NCI-H748 (cell line): ENCODE measurements around the gene HES7.
"Not testable (repeated sequence)": the region's sequence is repeated elsewhere in the genome, so short reads cannot be mapped to it uniquely, and the experiment has no call there.

Experiments used
- DNase-seq: peaks from one replicate; lab custom pipeline; 2025; ENCODE audit not compliant: unreplicated experiment; lab: John Stamatoyannopoulos, UW

Gene HES7

DNA sequence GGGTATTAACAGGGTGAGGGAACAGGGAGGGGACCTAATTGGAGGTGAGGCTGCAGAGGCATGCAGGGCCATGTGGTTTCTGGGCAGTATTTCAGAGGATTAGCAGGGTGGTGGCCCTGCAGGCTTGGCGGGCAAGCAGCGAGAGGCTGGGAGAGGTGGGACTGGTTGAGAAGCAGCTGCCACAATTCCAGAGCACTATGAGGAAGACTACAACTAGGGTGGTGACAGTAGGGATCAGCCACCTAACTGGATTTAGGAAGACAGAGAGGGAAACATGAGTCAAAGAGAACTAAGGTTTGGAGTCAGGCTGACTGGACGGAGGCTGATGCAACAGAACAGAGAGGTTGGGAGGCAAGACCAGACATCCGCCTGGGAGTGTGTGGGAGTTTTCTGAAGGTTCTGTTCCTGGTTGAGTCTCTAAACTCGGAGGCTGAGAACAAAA is 17.9 kb downstream of the HES7 start:
- DNase-seq: no peak

DNA sequence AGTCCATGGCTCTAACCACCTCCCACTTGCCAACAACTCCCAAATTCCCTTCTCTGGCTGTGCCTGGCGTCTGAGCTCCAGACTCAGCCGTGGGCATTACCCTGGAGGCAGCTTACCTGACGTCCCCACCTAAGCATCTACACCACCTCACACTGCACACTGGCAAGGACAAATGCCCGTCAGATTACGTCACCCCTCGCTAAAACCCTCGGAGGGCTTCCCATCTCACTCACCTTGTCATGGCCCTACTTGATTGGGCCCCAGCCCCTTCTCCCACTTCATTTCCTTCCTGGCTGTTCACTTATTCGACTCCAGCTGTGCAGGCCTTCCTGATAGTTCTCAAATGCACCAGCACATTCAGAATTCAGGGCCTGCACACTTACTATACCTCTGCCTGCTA is 19.0 kb downstream of the HES7 start:
- no peak for DNase-seq

DNA sequence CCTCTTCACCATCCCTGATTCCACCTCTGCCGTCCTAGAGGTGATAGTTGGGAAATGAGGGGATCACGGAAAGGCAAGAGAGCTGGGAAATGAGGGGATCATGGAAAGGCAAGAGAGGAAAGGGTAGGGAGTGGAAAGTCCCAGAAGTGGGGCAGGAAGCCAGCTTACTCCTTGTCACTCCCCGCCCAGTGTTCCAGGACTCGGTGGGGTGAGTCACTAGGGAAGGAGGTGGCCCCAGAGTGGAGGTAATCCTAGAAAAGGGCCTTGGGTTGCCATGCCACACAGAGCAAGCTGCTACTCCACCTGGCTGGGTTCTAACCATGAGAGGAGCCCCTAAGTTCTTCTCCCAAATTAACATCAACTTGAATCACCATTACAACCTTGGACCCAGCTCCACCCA is 20.4 kb downstream of the HES7 start:
- no peak for DNase-seq

DNA sequence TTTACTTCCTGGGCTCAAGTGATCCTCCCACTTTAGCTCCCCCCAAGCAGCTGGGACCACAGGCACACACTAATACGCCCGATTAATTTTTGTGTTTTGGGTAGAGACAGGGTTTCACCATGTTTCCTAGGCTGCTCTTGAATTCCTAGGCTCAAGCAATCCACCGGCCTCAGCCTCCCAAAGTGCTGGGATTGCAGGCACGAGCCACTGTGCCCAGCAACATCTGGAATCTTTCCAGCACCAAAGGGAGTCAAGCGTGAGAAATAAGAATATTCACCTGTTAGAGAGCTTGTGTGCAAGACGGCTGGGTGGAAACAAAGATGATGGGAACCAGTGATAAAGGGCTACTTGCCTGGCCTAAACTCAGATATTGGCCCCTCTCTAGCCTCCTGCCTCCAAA is 22.2 kb downstream of the HES7 start:
- no peak for DNase-seq

DNA sequence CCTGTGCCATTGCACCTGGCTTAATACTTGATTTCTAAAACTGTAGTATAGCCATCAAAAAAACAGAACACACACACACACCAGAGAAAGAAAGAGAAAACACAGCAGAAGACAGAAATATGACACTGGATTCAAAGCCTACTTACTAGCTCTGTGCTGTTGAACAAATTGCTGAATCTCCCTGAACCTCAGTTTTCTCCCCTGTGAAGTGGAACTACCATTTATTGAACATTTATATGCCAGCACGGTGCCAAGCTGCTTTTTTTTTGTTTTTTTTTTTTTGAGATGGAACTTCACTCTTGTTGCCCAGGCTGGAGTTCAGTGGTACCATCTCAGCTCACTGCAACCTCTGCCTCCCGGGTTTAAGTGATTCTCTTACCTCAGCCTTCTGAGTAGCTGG is 23.1 kb downstream of the HES7 start:
- no peak for DNase-seq

DNA sequence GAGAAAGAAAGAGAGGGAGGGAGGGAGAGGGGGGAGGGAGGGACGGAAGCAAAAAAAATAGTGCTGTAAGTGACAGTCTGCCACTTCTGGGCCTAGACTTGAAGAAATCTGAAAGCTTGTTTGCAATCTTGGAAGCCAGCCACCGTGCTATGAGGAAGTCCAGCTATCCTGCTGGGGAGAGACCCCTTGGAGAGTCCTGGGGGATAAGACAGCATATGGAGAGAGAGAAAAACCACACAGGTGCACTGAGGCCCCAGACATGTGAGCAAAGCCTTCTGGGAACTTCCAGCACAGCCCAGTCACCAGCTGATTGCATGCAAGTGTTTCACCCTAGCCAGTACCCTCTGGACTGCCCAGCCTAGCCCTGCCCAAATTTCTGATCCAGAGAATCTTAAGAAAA is 23.8 kb downstream of the HES7 start:
- no peak for DNase-seq

DNA sequence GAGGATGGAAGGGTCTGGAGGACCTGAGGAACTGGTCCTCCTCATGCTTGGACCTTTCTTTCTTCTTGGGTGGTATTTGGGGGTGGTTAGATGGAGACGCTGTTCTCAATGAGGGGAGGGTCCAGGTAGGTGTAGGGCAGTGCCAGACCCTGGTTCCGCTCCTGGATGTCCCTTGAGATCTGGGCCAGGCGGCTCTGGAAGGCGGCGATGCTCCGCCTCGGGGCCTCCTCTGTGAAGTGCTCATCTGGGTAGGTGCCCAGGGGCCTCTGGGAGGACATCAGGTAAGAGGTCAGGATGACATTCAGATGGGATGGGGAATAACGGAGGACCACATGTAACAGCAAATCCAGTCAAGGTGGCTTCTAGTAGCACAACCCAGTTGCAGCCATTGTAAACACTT is 27.4 kb downstream of the HES7 start:
- DNase-seq: no peak

DNA sequence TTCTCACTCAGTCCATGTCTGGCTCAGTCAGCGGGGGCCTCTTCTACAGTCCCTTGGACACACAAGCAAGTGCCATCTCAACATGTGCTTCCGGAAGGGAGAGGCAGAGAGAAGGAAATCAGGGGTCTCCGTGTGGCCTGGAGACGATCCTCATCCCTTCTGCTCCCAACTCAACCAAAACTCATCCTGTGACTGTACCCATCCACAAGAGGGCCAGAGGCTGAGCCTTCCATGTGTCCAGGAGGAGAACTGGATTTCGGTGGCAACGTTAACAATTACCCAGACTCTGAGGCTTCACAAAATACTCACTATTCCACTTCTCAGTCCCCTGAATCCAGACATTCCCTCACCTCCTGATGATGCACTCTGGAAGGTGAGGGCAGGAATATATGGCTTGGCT is 28.5 kb downstream of the HES7 start:
- no peak for DNase-seq

DNA sequence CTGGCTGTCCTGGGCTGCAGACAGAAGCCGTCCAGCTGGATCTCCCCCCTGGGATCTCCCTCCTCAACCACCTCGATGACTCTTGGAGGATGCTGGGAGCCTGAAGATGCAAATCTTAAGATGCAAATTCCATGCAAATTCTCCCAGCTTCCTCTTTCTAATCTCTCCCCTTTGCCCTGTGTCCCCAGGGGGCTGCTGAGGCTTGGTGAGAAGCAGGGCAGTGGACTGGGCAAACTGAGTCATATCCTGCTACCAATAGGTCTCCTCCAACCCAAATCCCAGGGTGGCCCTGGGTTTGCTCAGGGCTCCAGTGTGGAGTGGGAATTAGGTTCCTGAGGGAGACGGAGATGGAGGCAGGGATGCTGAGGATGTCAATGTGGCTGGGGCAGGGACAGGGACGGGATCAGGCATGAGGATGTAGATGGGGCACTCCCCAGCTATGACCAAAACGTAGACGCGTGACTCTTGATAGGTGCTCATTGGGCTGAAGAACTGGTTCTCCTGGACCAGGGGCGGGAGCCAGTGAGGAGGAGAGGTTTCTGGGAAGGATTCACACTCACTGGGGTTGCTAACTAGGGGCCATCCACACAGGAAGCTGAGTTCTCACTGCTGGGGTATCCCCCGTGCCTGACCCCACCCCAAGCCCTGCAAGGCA is 32.7 kb downstream of the HES7 start:
- DNase-seq: no peak

DNA sequence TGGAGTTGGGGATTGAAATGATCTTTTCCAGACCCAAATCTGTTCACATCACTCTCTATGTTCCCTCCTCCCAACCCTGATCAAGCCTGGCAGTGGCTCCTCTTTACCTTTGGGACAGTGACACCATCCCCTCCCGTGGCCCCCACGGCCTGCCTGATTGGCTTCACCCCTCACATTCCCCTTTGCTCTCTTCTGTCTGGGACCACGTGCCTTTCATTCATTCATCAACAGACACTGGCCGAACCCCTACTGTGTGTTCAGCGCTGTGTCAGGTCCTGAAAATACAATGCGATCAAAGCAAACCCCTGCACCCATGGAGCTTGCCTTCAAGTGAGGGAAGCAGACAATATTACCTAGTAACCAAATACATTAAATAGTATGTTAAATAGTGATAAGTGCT is 34.2 kb downstream of the HES7 start:
- DNase-seq: no peak

DNA sequence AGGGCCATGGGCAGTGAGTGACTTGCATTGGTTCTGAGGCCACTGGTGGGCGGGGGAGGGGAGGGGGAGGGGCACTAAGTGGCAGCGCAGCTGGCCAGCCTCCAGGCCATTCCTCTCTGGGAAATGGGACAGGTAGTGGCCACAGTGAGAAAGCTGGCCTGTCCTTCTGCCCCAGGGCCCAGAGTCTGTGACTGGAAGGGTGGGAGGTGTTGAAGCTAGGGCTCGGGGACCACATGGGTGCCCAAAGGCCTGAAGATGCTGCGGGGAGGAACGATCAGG is 36.0 kb downstream of the HES7 start:
- no peak for DNase-seq

DNA sequence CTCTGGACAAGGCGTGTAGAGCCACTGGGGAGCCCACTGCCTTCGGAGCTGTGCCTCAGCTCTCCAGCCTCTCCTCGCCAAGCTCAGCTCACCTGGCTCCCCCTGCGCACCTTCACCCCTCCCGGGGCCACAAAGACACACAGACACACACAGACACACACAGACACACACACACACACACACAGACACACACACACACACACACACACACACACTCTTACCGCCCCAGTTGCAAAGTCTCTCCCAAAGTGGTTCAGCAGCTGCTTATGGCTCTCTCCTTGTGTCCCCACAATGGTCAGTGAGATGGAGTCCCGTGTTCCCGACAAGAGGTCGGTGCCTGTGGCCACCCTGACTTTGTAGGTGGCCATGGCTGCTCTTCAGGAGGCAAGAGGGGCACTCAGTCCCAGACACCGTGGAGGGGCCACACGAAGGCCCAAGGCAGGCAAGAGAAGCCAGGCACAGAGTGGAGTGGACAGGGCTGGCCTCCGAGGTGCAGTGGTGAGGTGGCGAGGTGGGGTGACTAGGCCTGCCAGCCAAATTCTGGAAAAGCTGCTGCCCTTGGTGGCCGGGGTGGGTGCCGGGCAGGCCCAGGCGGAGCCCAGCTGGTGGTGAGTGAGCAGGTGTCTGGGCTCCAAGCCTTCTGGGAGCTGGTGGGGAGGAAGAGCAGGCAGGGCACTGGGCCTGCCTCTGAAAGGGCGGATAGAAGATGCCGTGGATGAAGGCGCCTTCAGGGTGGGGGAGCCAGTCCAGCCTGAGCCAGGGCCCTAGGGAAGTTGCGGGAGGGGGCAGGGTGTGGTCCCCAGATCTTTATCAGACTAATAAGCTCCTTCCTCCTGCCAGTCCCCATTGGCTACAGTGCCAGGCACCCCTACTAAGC is 36.6 kb downstream of the HES7 start, which contains the start of gene ALOX12B:
Gene ALOX12B (minus strand): TSS at position 642 of the 877 bp plus-strand sequence. CDS start 274 bp downstream, at position 368.
- DNase-seq: no peak

DNA sequence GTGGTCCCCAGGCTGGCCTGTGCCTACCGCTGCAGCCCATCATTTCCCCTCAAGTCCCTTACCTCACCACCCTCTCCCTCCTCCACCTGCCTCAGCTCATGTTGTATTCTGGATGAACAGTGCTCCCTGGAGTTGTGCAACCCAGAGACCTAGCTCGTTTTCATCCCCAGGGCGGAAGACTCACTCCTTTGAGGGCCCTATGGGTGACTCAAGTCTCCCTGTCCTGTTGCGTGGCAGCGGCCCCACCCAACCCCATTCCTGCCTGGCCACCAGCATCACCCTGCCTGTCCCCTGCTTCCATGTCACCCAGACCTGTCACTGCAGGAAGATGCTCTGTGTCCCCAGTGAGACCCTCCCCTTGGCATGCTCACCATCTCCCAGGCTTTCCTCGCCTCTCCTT is 39.7 kb downstream of the HES7 start:
- no peak for DNase-seq

DNA sequence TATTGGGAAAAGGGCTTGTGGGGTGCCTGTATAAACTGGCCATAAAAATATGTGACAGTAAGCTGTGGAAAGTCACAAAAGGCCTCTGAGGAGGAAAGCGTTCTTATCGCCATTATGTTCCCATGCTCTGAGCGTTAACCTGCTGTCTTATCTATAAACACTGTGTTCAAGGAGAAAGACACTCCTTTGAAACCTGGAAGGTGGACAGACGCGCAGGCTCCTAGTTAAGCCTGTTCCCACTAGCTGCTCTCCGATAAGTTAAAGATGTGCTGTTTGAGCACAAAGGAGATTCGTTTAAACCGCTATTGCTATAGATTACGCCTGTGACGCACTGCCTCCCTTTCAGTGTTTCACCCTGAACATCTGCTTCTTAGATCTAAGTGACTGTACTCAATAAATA is 41.6 kb downstream of the HES7 start:
- DNase-seq: no peak

DNA sequence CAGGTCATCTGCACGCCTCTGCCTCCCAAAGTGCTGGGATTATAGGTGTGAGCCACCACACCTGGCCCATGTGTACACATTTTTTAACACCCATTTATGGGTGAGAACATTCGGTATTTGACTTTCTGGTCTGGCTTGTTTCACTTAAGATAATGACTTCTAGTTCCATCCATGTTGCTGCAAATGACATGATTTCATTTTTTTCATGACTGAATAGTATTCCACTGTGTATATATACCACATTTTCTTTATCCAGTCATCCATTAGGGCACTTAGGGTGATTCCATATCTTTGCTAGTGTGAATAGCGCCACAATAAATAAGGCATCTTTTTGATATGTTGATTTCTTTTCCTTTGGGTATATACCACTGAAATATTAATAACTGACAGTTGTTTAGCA is 42.0 kb downstream of the HES7 start:
- no peak for DNase-seq

DNA sequence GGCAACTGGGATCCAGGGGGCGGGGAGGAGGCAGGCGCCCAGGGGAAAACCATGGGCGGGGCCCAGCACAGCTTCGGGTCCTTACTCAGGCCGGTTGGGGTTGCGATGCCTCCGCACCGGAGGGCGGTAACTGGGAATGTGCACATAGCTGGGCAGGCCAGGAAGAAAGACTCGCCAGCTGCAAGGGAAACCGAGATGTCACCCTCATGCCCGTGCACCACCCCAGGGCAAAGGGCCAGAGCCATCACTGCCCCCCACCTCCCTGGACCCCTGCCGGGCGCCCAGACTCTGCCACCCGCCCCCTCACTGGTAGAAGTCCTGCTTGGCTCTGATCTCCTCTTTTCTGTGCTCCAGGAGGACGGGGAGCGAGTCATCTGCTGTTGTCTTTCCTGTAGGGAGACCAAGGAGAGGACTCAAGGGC is 43.1 kb downstream of the HES7 start:
- peak; percentile 51 for DNase-seq

DNA sequence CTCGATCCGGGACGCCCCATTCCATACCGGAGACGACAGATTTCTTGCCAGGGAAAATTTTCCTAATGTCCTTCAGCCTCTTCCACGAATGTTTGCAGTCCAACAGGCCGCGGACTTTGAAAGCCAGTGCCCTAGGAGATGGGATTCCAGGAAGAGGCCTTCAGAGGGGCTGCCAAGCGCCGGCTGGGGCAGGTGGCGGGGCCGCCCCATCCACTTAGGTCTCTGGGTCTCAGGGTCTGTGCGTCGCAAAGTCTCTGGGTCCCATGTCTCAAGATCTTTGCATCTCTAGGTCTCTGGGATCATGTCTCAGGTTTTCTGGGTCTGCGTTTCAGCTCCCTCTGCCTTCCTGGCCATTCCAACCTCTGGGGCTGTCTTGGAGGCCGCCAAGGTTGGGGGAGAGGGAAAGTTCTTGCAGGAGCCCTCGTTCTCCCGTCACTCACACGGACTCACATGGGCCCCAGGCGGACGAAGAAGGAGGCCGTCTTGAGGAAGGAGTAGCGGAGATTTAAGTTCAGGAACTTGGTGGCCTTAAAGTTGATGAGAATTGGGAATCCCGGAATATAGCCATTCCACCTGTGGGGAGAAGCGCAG is 43.6 kb downstream of the HES7 start:
- no peak for DNase-seq

DNA sequence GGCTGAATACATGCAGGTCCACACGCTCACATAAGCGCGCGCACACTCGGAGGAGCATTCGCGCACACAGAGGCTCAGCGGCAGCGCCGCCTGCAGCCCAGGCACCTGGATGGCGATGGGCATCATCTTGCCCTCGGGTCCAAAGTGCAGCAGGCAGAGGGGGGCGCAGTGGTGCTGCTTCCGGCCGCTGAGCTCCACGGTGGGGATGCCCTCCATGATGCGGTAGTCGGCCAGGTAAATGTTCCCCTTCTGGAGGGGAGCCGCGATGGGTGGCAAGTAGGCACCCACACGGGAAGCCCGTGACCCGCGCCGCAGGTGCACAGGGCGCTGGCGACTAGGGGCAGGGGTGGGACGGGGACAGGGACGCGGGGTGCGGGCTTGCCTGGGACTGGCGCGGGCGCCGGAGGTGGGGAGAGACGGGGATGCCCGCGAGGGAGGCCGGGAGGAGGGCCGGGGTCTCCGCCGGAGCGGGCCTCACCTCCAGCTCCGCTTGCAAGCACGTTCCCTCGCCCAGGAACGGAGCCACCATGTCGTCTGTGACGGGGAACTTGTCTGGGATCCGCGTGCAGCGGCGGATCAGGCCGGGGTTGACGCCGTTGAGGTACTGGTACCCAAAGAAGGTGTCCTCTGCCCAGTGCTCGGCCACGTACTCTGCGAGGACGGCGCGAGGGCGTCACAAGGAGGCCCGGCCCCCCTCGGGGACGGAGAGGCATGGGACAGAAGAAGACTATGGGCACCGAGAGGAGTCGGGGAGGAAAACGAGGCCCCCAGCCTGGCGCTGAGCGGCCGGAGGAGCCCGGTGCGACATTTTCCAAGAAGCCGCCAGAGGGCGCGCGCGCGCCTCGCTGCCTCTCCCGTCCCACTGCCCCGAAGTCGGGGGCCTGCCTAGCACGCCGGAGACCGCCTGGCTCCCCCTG is 44.4 kb downstream of the HES7 start:
- peak; percentile 95 for DNase-seq

DNA sequence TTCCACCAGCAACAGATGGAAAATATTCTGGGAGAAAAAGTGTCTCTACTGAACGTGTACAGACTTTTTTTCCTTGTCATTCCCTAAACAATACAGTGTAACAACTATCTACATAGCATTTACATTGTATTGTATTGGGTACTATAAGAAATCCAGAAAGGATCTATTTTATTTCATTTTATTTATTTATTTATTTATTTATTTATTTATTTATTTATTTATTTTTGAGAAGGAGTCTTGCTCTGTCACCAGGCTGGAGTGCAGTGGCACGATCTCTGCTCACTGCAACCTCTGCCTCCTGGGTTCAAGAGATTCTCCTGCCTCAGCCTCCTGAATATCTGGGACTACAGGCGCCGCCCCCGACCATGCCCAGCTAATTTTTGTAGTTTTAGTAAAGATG is 46.0 kb downstream of the HES7 start:
- not testable (repeated sequence) for DNase-seq

DNA sequence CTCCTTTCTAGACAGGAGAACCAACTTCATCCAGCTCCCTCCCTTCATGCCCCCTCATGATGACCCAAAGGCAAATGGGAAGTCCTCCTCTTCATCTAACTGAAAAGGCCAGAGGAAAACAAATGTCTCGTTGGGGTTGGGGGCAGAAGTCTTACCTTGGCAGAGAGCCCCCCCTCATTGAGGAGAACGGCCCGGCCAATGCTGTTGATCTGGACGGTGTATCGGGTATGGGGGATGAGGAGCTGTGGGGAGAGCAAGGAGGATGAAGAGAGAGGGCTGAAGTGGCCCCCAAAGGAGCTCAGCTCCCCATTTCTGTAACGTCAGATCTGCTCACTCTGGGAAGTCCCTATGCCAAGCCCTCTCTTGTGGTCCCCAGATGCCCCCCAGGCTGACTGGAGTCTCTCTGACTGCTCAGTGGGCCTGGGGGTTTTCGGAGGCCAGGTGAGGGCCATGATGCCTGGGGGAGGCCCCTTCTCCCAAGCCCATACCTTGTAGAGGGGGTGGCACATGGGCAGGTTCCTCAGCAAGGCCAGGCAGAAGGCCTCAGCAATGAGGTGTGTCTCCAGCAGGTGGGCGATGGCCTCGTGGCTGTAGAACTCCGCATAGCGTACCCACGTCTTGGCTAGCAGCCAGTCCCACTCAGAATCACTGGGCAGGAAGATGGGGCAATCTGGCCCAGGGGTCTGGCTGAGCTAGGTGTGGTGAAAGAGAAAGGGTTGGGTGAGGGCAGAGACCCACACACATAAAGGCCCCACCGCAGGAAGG is 47.2 kb downstream of the HES7 start:
- no peak for DNase-seq
